Right lobe of liver (tissue), 4 donors: ENCODE data around the gene SPECC1L.

Source experiments
- CTCF ChIP-seq, 4 donors: fragments of 200-600 bp in 3 of 4; fragments of 450-650 bp in 1 of 4; IDR thresholded peaks; one replicate each; pipeline versions ENCODE4 v1.5.1 to v1.8.0; 2016 to 2022; ENCODE audit warnings: antibody characterized with exemption in 4 of 4, mild to moderate bottlenecking in 2 of 4
- POLR2A ChIP-seq: fragments of 450-650 bp; IDR thresholded peaks from one replicate; pipeline ENCODE4 v1.6.1; 2017; ENCODE audit warnings: antibody characterized with exemption, mild to moderate bottlenecking
- donor health status: DM: no; HTN: no; CAD: no.
- donor health status: DM: no; HTN: no; CAD: no.
- donor health status: DM: no; HTN: yes; CAD: no.

GRCh38 chr22:24391836-24392217, 121.2 kb downstream of the SPECC1L start:
- no peak for TF ChIP-seq CTCF (IDR thresholded peaks at IDR 0.05)
- no peak for TF ChIP-seq POLR2A
